K562 (cell line): Measurements from ENCODE around the gene AIPL1. TPM values are rescaled to one million over a fixed set of nuclear protein-coding genes. Genes with fewer than 3 reads are reported as not detected.
A peak's percentile ranks its signal among the peaks of the same experiment; 100 is the strongest.

ENCODE experiments used
- ATAC-seq: fragments of 200-7000 bp; cut with Tn5 transposase; 3 replicates; pipeline ENCODE4 v1.9.1; 2020; ENCODE audit warnings: moderate library complexity
- BruUV-seq: library from RNA; stranded (reverse); fragments of 400-500 nt; replicated peaks from 2 replicates; lab custom pipeline; 2021; lab: Mats Ljungman, UMichigan
- CTCF ChIA-PET: fragments of 300-600 bp; formaldehyde crosslinking; extraction: SDS; loops from one replicate; lab custom pipeline; 2021; ENCODE audit warnings: low intra/inter-chr PET ratio; lab: Yijun Ruan, JAX
- POLR2A ChIA-PET: fragments of 300-600, 350-650 bp; sonication (Branson Sonifier 250); formaldehyde crosslinking; extraction: SDS; loops from one replicate; lab custom pipeline; 2021; ENCODE audit warnings: antibody characterized with exemption, inconsistent platforms; lab: Yijun Ruan, JAX
- DNase-seq, 4 experiments: peaks; one replicate each; pipeline versions ENCODE4 v3.0.0 to v3.0.0-alpha.2; 2011 to 2018; ENCODE audit warnings: low spot score in 3 of 4, mixed read lengths in 3 of 4; ENCODE audit errors: extremely low read depth in 1 of 4
- FAIRE-seq: peaks from 2 replicates; lab custom pipeline; 2011; peaks lifted over from hg19 to GRCh38; lab: Jason Lieb, UNC
- H2AFZ ChIP-seq: 2 replicates; pipeline ENCODE4 v1.6.0; 2011; ENCODE audit warnings: low read depth, low read length, control low read depth, inconsistent platforms
- H3K27ac ChIP-seq: fragments of 200-600 bp; 3 replicates; pipeline ENCODE4 v1.8.0; 2011; ENCODE audit warnings: low read depth, mild to moderate bottlenecking, control low read depth, inconsistent platforms, low read length, moderate library complexity, mixed read lengths; ENCODE audit errors: extremely low read depth
- H3K27me3 ChIP-seq, 2 experiments: fragments of 300-600 bp in 1 of 2; 2 replicates in 1 of 2; 3 replicates in 1 of 2; pipeline versions ENCODE4 v1.6.0 to v1.8.0; 2011; ENCODE audit warnings: inconsistent platforms in 2 of 2, low read length in 2 of 2, mild to moderate bottlenecking in 1 of 2, mixed read lengths in 1 of 2, moderate library complexity in 1 of 2; ENCODE audit not compliant: control insufficient read depth in 2 of 2, insufficient read depth in 2 of 2
- H3K36me3 ChIP-seq: fragments of 300-600 bp; 3 replicates; pipeline ENCODE4 v1.8.0; 2011; ENCODE audit warnings: mild to moderate bottlenecking, low read length, inconsistent platforms; ENCODE audit not compliant: control insufficient read depth, insufficient read depth
- H3K4me1 ChIP-seq, 2 experiments: fragments of 200-600 bp in 1 of 2; replicated peaks in 1 of 2; 2 replicates in 1 of 2; 3 replicates in 1 of 2; pipeline versions ENCODE4 v1.5.1 to v1.8.0; 2011; ENCODE audit warnings: inconsistent platforms in 2 of 2, low read length in 2 of 2, mild to moderate bottlenecking in 1 of 2, mixed read lengths in 1 of 2, moderate library complexity in 1 of 2; ENCODE audit not compliant: control insufficient read depth in 2 of 2, insufficient read depth in 2 of 2
- H3K4me2 ChIP-seq: 2 replicates; pipeline ENCODE4 v1.6.1; 2011; ENCODE audit warnings: low read length, control low read depth, inconsistent platforms, mixed read lengths; ENCODE audit not compliant: insufficient read depth
- H3K4me3 ChIP-seq: fragments of 200-600 bp; sonication (generic), shearing (Covaris generic); 2 replicates; pipeline ENCODE4 v1.5.1; 2016; ENCODE audit warnings: control low read depth, inconsistent platforms
- H3K79me2 ChIP-seq: fragments of 200-600 bp; 3 replicates; pipeline ENCODE4 v1.8.0; 2011; ENCODE audit warnings: low read length, inconsistent platforms; ENCODE audit not compliant: control insufficient read depth, insufficient read depth
- H3K9ac ChIP-seq, 2 experiments: 2 replicates each; pipeline versions ENCODE4 v1.6.0 to v1.6.1; 2011; ENCODE audit warnings: low read depth in 2 of 2, low read length in 2 of 2, control low read depth in 1 of 2, inconsistent platforms in 1 of 2, mild to moderate bottlenecking in 1 of 2, mixed read lengths in 1 of 2; ENCODE audit not compliant: insufficient read depth in 1 of 2
- H3K9me1 ChIP-seq: one replicate; pipeline ENCODE4 v1.6.0; 2011; ENCODE audit warnings: inconsistent platforms, mild to moderate bottlenecking, low read length, moderate library complexity; ENCODE audit not compliant: control insufficient read depth, insufficient read depth
- H3K9me3 ChIP-seq: replicated peaks from 2 replicates; pipeline ENCODE4 v1.5.1; 2011; ENCODE audit warnings: low read depth, low read length, inconsistent platforms; ENCODE audit not compliant: control insufficient read depth, insufficient read depth
- H4K20me1 ChIP-seq: replicated peaks from 2 replicates; pipeline ENCODE4 v1.6.1; 2011; ENCODE audit warnings: low read length, inconsistent platforms, mixed read lengths; ENCODE audit not compliant: control insufficient read depth, insufficient read depth
- CBX3 ChIP-seq, 2 experiments: IDR thresholded peaks; 1 replicate in 1 of 2; 2 replicates in 1 of 2; pipeline ENCODE4 v1.6.1; 2012; ENCODE audit warnings: inconsistent platforms in 2 of 2, low read length in 2 of 2, borderline replicate concordance in 1 of 2, control low read depth in 1 of 2
- CC2D1A ChIP-seq: fragments of 450-650 bp; IDR thresholded peaks from 2 replicates; pipeline ENCODE4 v1.6.1; 2017; ENCODE audit warnings: mild to moderate bottlenecking
- HDAC2 ChIP-seq: fragments of 450-650 bp; IDR thresholded peaks from 2 replicates; pipeline ENCODE4 v1.6.1; 2016; ENCODE audit warnings: mild to moderate bottlenecking
- KLF13 ChIP-seq: fragments of 450-650 bp; IDR thresholded peaks from 2 replicates; pipeline ENCODE4 v1.6.1; 2016; ENCODE audit warnings: missing genetic modification characterization, low read depth, mild to moderate bottlenecking, missing compliant biosample characterization, moderate library complexity, borderline replicate concordance
- NFE2 ChIP-seq: IDR thresholded peaks from 2 replicates; pipeline ENCODE4 v1.6.1; 2014; ENCODE audit warnings: antibody characterized with exemption, low read depth
- SMARCB1 ChIP-seq: IDR thresholded peaks from 2 replicates; pipeline ENCODE4 v1.6.1; 2011; ENCODE audit warnings: improper control_type of control experiment, low read depth; ENCODE audit not compliant: insufficient read length
- SREBF2 ChIP-seq: sonication (generic); formaldehyde crosslinking; IDR thresholded peaks from 2 replicates; pipeline ENCODE4 v1.4.0; 2020; ENCODE audit warnings: mild to moderate bottlenecking, missing genetic modification reagents
- ZNF318 ChIP-seq, 2 experiments: fragments of 450-650 bp; IDR thresholded peaks; 2 replicates each; pipeline ENCODE4 v1.6.1; 2016; ENCODE audit warnings: mild to moderate bottlenecking in 2 of 2, borderline replicate concordance in 1 of 2, low read depth in 1 of 2, moderate library complexity in 1 of 2
- ZNF512 ChIP-seq: IDR thresholded peaks from 2 replicates; pipeline ENCODE4 v1.6.1; 2016; ENCODE audit warnings: missing genetic modification characterization, missing compliant biosample characterization
- ZNF830 ChIP-seq: fragments of 250-450 bp; sonication (Bioruptor Pico); IDR thresholded peaks from 2 replicates; pipeline ENCODE4 v1.5.0; 2021; ENCODE audit warnings: mild to moderate bottlenecking
- WGBS: fragments of 100-300 bp; shearing (Covaris generic); methylation state at CpG from one replicate; pipeline ENCODE4 v1.1.6; 2016; ENCODE audit warnings: low coverage, mixed read lengths; ENCODE audit not compliant: insufficient coverage; ENCODE audit errors: missing lambda C conversion rate; 5-methylcytosine and 5-hydroxymethylcytosine counted together
- in situ Hi-C: fragments of 300-500 bp; cut with MboI; formaldehyde crosslinking; loops from 4 replicates; pipeline ENCODE4 v1.15.0; 2018; ENCODE audit warnings: inconsistent platforms, mixed read lengths
- intact Hi-C: fragments of 100-400 bp; cut with micrococcal nuclease; formaldehyde crosslinking; loops from 2 replicates; pipeline ENCODE4 v1.14.2; 2022
- polyA plus RNA-seq, 8 experiments: library from polyadenylated mRNA; depleted of rRNA in 4 of 8; stranded (reverse) in 5 of 8; unstranded in 3 of 8; fragments of >200 nt; fragmentation: Nextera tagmentation in 2 of 8; fragmentation: Illumina TruSeq in 1 of 8; extraction: Ambion mirVana in 2 of 8; extraction: Trizol in 1 of 8; gene quantifications; 2 replicates each; pipeline versions ENCODE4 v1.2.1 to v1.2.3, GENCODE V29; 2011 to 2014; ENCODE audit warnings: inconsistent platforms in 1 of 8, missing spikeins in 1 of 8
- total RNA-seq, 7 experiments: library from RNA; depleted of rRNA in 6 of 7; stranded (reverse); fragments of >200 nt in 6 of 7; fragmentation: Illumina TruSeq in 2 of 7; extraction: Trizol in 2 of 7; gene quantifications; 2 replicates each; pipeline versions ENCODE4 v1.2.1 to v1.2.3, GENCODE V29; 2011 to 2021; ENCODE audit warnings: low replicate concordance in 1 of 7

The AIPL1 gene
- total and polyA plus RNA-seq, 9 of the 15 experiments (the other 6 are each of a cell fraction or from before 2014, with no cell fraction given): not detected

- TF ChIP-seq ZNF512 (tag) (no peak), ZNF830 (CRISPR knock-in tag) (no peak)
Measured at GRCh38 chr17:6380915-6381438, 53.9 kb downstream of the AIPL1 start (continued).

- TF ChIP-seq SMARCB1 (no peak), KLF13 (tag) (no peak), SREBF2 (no peak), ZNF318 (IDR thresholded peaks at IDR 0.05; ENCODE audit: borderline replicate concordance in 1 of 2, low read depth in 1 of 2) (no peak), CBX3 (IDR thresholded peaks at IDR 0.05; ENCODE audit: borderline replicate concordance in 1 of 2, low read length in 2 of 2) (0 out of 3 replicates have a peak, but pooled peaks of 1 of the 2 experiments have one; percentile 31), CC2D1A (no peak), HDAC2 (no peak), NFE2 (no peak)
- Histone ChIP-seq H3K79me2 (no peaks in the 10 kb centered on the region), H4K20me1 (no peaks in the 10 kb centered on the region), H3K4me1 (no peaks in the 10 kb centered on the region), H2AFZ (no peak overlapping the region), H3K4me2 (no peak overlapping the region), H3K9me3 (no peaks in the 10 kb centered on the region), H3K9me1 (no peaks in the 10 kb centered on the region), H3K27me3 (no peaks in the 10 kb centered on the region), H3K27ac (no peak overlapping the region), H3K36me3 (no peaks in the 10 kb centered on the region), H3K9ac (no peak overlapping the region), H3K4me3 (no peak overlapping the region)
- CTCF ChIA-PET: no interaction called here
- FAIRE-seq: no peak
- no peak for ATAC-seq
- no peak for DNase-seq
- in situ Hi-C loops: no loop called here
- WGBS: 0% methylated on average over 3 of the region's 3 CpGs
- POLR2A ChIA-PET: no interaction called here
- BruUV-seq: no TSS peak
- intact Hi-C loops: no loop called here
Measured at GRCh38 chr17:6377906-6378305, 57.0 kb downstream of the AIPL1 start.
